HepG2 (cell line): ENCODE data around the gene RBM15B. TPM values are rescaled to one million over a fixed set of nuclear protein-coding genes. Genes with fewer than 3 reads are reported as not detected.

ENCODE experiments used
- FIP1L1 ChIP-seq: fragments of 200-400 bp; formaldehyde crosslinking; IDR thresholded peaks from 2 replicates; pipeline ENCODE4 v1.6.1; 2018; ENCODE audit warnings: low read depth, mild to moderate bottlenecking, low read length, moderate library complexity, borderline replicate concordance; ENCODE audit not compliant: insufficient read depth
- MIER2 ChIP-seq: IDR thresholded peaks from 2 replicates; pipeline ENCODE4 v1.6.1; 2016; ENCODE audit warnings: missing biosample characterization, missing genetic modification reagents
- POLR2AphosphoS5 ChIP-seq: IDR thresholded peaks from 2 replicates; pipeline ENCODE4 v1.6.1; 2012; ENCODE audit warnings: low read depth, low read length
- SP140L ChIP-seq: sonication (generic); formaldehyde crosslinking; IDR thresholded peaks from 2 replicates; pipeline ENCODE4 v1.4.0; 2020; ENCODE audit warnings: missing genetic modification reagents, borderline replicate concordance
- TEAD3 ChIP-seq: optimal IDR thresholded peaks from 2 replicates; pipeline ENCODE3; 2016; ENCODE audit warnings: borderline replicate concordance
- ZBED4 ChIP-seq: sonication (generic); formaldehyde crosslinking; IDR thresholded peaks from 2 replicates; pipeline ENCODE4 v1.4.0; 2020; ENCODE audit warnings: missing genetic modification reagents, borderline replicate concordance
- ZFP36L1 ChIP-seq: sonication (generic); formaldehyde crosslinking; IDR thresholded peaks from 2 replicates; pipeline ENCODE4 v1.8.0; 2022; ENCODE audit warnings: mild to moderate bottlenecking, missing genetic modification reagents, moderate library complexity
- ZNF274 ChIP-seq: sonication (generic); formaldehyde crosslinking; IDR thresholded peaks from 2 replicates; pipeline ENCODE4 v1.5.1; 2020; ENCODE audit warnings: mild to moderate bottlenecking, missing genetic modification reagents
- ZNF317 ChIP-seq: sonication (generic); formaldehyde crosslinking; IDR thresholded peaks from 2 replicates; pipeline ENCODE4 v1.5.0; 2020; ENCODE audit warnings: mild to moderate bottlenecking, missing genetic modification reagents
- polyA plus RNA-seq, 8 experiments: library from polyadenylated mRNA; depleted of rRNA in 3 of 8; stranded (reverse) in 7 of 8; unstranded in 1 of 8; fragments of >200 nt; fragmentation: Illumina TruSeq in 4 of 8; extraction: Trizol in 4 of 8; gene quantifications; 2 replicates each; pipeline versions ENCODE4 v1.2.1 to v1.2.3, GENCODE V29; 2011 to 2016; ENCODE audit warnings: low read depth in 4 of 8, missing spikeins in 1 of 8, mixed read lengths in 1 of 8; ENCODE audit not compliant: insufficient read depth in 1 of 8
- total RNA-seq, 5 experiments: library from RNA; depleted of rRNA; stranded (reverse); fragments of >200 nt; fragmentation: Illumina TruSeq; extraction: Trizol; gene quantifications; 2 replicates each; pipeline ENCODE4 v1.2.3, GENCODE V29; 2016; ENCODE audit warnings: low read depth in 1 of 5
- TF ChIP-seq, protein P1 (sequence below): IDR thresholded peaks from 2 replicates; pipeline ENCODE4 v1.6.1; 2016; ENCODE audit warnings: missing biosample characterization, missing genetic modification reagents, low read depth
- TF ChIP-seq, protein P2 (sequence below): sonication (generic); formaldehyde crosslinking; IDR thresholded peaks from 2 replicates; pipeline ENCODE4 v1.9.0; 2021; ENCODE audit warnings: missing genetic modification reagents, borderline replicate concordance
- TF ChIP-seq, protein P3 (sequence below): IDR thresholded peaks from 2 replicates; pipeline ENCODE4 v1.6.1; 2012; ENCODE audit warnings: inconsistent platforms
- TF ChIP-seq, protein P4 (sequence below): sonication (generic); formaldehyde crosslinking; IDR thresholded peaks from 2 replicates; pipeline ENCODE4 v1.5.0; 2020; ENCODE audit warnings: missing genetic modification reagents
- TF ChIP-seq, protein P5 (sequence below): sonication (generic); formaldehyde crosslinking; IDR thresholded peaks from 2 replicates; pipeline ENCODE4 v1.8.1; 2023; ENCODE audit warnings: mild to moderate bottlenecking, missing genetic modification reagents

Gene RBM15B
- total and polyA plus RNA-seq, 2 of the 13 experiments (the other 11 are each of a cell fraction or from before 2014, with no cell fraction given), result 8.2 to 19.3 TPM

GRCh38 chr3:51384726-51385473 lies 6.2 kb upstream of the RBM15B start, which contains the start of gene MANF (continued):
- TF ChIP-seq ZBED4 (CRISPR knock-in tag) (no peak), POLR2AphosphoS5 (peak; percentile 86), ZNF274 (CRISPR knock-in tag) (peak; percentile 91), SP140L (CRISPR knock-in tag) (no peak), FIP1L1 (no peak), TEAD3 (CRISPR knock-in tag) (peak; percentile 72), ZNF317 (CRISPR knock-in tag) (peak; percentile 81), ZFP36L1 (0 out of 2 replicates have a peak, but pooled peaks have one; percentile 50), MIER2 (no peak)
- TF ChIP-seq, protein P1, sequence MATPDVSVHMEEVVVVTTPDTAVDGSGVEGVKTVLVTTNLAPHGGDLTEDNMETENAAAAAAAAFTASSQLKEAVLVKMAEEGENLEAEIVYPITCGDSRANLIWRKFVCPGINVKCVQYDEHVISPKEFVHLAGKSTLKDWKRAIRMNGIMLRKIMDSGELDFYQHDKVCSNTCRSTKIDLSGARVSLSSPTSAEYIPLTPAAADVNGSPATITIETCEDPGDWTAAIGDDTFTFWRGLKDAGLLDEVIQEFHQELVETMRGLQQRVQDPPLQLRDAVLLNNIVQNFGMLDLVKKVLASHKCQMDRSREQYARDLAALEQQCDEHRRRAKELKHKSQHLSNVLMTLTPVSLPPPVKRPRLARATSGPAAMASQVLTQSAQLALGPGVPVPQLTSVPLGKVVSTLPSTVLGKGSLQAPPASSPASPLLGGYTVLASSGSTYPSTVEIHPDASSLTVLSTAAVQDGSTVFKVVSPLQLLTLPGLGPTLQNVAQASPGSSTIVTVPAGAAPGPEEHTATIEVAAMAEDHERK (CRISPR knock-in tag), result peak; percentile 69
- TF ChIP-seq, protein P2, sequence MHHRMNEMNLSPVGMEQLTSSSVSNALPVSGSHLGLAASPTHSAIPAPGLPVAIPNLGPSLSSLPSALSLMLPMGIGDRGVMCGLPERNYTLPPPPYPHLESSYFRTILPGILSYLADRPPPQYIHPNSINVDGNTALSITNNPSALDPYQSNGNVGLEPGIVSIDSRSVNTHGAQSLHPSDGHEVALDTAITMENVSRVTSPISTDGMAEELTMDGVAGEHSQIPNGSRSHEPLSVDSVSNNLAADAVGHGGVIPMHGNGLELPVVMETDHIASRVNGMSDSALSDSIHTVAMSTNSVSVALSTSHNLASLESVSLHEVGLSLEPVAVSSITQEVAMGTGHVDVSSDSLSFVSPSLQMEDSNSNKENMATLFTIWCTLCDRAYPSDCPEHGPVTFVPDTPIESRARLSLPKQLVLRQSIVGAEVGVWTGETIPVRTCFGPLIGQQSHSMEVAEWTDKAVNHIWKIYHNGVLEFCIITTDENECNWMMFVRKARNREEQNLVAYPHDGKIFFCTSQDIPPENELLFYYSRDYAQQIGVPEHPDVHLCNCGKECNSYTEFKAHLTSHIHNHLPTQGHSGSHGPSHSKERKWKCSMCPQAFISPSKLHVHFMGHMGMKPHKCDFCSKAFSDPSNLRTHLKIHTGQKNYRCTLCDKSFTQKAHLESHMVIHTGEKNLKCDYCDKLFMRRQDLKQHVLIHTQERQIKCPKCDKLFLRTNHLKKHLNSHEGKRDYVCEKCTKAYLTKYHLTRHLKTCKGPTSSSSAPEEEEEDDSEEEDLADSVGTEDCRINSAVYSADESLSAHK (CRISPR knock-in tag), result 0 out of 2 replicates have a peak, but pooled peaks have one; percentile 12
- TF ChIP-seq, protein P3, sequence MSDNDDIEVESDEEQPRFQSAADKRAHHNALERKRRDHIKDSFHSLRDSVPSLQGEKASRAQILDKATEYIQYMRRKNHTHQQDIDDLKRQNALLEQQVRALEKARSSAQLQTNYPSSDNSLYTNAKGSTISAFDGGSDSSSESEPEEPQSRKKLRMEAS, result peak; percentile 75; the same call in 1 of the 2 replicates
- TF ChIP-seq, protein P4, sequence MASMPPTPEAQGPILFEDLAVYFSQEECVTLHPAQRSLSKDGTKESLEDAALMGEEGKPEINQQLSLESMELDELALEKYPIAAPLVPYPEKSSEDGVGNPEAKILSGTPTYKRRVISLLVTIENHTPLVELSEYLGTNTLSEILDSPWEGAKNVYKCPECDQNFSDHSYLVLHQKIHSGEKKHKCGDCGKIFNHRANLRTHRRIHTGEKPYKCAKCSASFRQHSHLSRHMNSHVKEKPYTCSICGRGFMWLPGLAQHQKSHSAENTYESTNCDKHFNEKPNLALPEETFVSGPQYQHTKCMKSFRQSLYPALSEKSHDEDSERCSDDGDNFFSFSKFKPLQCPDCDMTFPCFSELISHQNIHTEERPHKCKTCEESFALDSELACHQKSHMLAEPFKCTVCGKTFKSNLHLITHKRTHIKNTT (CRISPR knock-in tag), result no peak
- TF ChIP-seq, protein P5, sequence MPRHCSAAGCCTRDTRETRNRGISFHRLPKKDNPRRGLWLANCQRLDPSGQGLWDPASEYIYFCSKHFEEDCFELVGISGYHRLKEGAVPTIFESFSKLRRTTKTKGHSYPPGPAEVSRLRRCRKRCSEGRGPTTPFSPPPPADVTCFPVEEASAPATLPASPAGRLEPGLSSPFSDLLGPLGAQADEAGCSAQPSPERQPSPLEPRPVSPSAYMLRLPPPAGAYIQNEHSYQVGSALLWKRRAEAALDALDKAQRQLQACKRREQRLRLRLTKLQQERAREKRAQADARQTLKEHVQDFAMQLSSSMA, result peak; percentile 59; the same call in 1 of the 2 replicates
